Naive thymus-derived CD8-positive, alpha-beta T cell (primary cell): ENCODE data around the gene ZNF8. TPM values are rescaled to one million over a fixed set of nuclear protein-coding genes. Genes with fewer than 3 reads are reported as not detected.

Experiments used
- microRNA-seq: library from miRNA; unstranded; fragments of <30 nt; microRNA quantifications from one replicate; pipeline ENCODE4 v1.2.0, GENCODE V29; 2022; ENCODE audit warnings: borderline microRNAs expressed
- polyA plus RNA-seq, 3 donors: library from polyadenylated mRNA; unstranded; fragments of 300-500 nt; fragmentation: Illumina TruSeq; gene quantifications; one replicate each; pipeline ENCODE4 v1.2.3, GENCODE V29; 2021
- total RNA-seq, 8 experiments: library from RNA in 2 of 8; stranded (reverse) in 2 of 8; gene quantifications; one replicate each; pipeline ENCODE4 v1.2.3 and lab custom pipeline; 2021 to 2026

ZNF8 gene
- total and polyA plus RNA-seq, 5 experiments from 2014 or later: 0.44 to 13.1 (median 1.1) TPM

Small RNA genes within 50 kb of the gene (microRNA-seq; reads per million reads assigned to microRNA genes)
- gene MIR6806: not detected

Other genes with a start within 250 kb of the ZNF8 start
- not detected for gene ZSCAN1, start 244.9 kb upstream of the ZNF8 start, total RNA-seq
- gene ZSCAN1, start 244.9 kb upstream of the ZNF8 start, polyA plus RNA-seq: not detected
- 10 to 100 TPM; 13.3 to 15.4 TPM for gene ZNF135, start 219.7 kb upstream of the ZNF8 start, total RNA-seq
- gene ZNF135, start 219.7 kb upstream of the ZNF8 start, polyA plus RNA-seq: 1 to 10 TPM in 2 of 3 donors, under 1 TPM in 1; 0.79 to 4.3 (median 3.8) TPM
- gene ZSCAN18, start 180.7 kb upstream of the ZNF8 start, total RNA-seq: 100 to 1,000 TPM; 107 to 110 TPM
- gene ZSCAN18, start 180.7 kb upstream of the ZNF8 start, polyA plus RNA-seq: 10 to 100 TPM; 18.7 to 30.0 (median 27.4) TPM
- 10 to 100 TPM; 16.2 to 17.4 TPM for gene ZNF329, start 128.2 kb upstream of the ZNF8 start, total RNA-seq
- 10 to 100 TPM in 1 of 3 donors, 1 to 10 TPM in 2; 5.9 to 11.9 (median 7.6) TPM for gene ZNF329, start 128.2 kb upstream of the ZNF8 start, polyA plus RNA-seq
- gene ZNF274, start 95.9 kb upstream of the ZNF8 start, total RNA-seq: 100 to 1,000 TPM; 110 to 119 TPM
- gene ZNF274, start 95.9 kb upstream of the ZNF8 start, polyA plus RNA-seq: 10 to 100 TPM; 26.5 to 38.7 (median 34.9) TPM
- gene ZNF544, start 50.0 kb upstream of the ZNF8 start, total RNA-seq: 10 to 100 TPM; 57.4 to 60.1 TPM
- 10 to 100 TPM; 19.5 to 35.2 (median 23.9) TPM for gene ZNF544, start 50.0 kb upstream of the ZNF8 start, polyA plus RNA-seq
- gene ERVK3-1, start 26.4 kb downstream of the ZNF8 start, total RNA-seq: 10 to 100 TPM; 84.3 to 86.1 TPM
- gene ERVK3-1, start 26.4 kb downstream of the ZNF8 start, polyA plus RNA-seq: 10 to 100 TPM; 55.1 to 80.9 (median 72.0) TPM
- gene ZSCAN22, start 48.0 kb downstream of the ZNF8 start, total RNA-seq: 1 to 10 TPM; 4.6 TPM
- gene ZSCAN22, start 48.0 kb downstream of the ZNF8 start, polyA plus RNA-seq: 1 to 10 TPM in 2 of 3 donors, under 1 TPM in 1; 0.69 to 3.3 (median 1.4) TPM
- 10 to 100 TPM; 26.3 to 38.3 TPM for gene A1BG, start 74.5 kb downstream of the ZNF8 start, total RNA-seq
- gene A1BG, start 74.5 kb downstream of the ZNF8 start, polyA plus RNA-seq: 100 to 1,000 TPM in 2 of 3 donors, 10 to 100 TPM in 1; 96.6 to 126 (median 121) TPM
- gene ZNF497, start 83.8 kb downstream of the ZNF8 start, total RNA-seq: 1 to 10 TPM; 4.7 to 6.6 TPM
- gene ZNF497, start 83.8 kb downstream of the ZNF8 start, polyA plus RNA-seq: 1 to 10 TPM; 1.8 to 2.2 (median 1.9) TPM
- gene ZNF837, start 102.1 kb downstream of the ZNF8 start, total RNA-seq: 1 to 10 TPM; 5.6 to 5.8 TPM
- 10 to 100 TPM in 1 of 3 donors, 1 to 10 TPM in 2; 4.2 to 14.3 (median 9.9) TPM for gene ZNF837, start 102.1 kb downstream of the ZNF8 start, polyA plus RNA-seq
- 1,000 to 10,000 TPM; 1,656 to 1,664 TPM for gene RPS5, start 108.3 kb downstream of the ZNF8 start, total RNA-seq
- gene RPS5, start 108.3 kb downstream of the ZNF8 start, polyA plus RNA-seq: 1,000 to 10,000 TPM; 1,899 to 2,106 (median 2,080) TPM
- 1 to 10 TPM in 1 of 2 experiments, under 1 TPM in 1; 0.39 to 1.2 TPM for gene RNF225, start 116.7 kb downstream of the ZNF8 start, total RNA-seq
- gene RNF225, start 116.7 kb downstream of the ZNF8 start, polyA plus RNA-seq: not detected
- 10 to 100 TPM; 10.6 to 10.7 TPM for gene ZNF584, start 129.7 kb downstream of the ZNF8 start, total RNA-seq
- gene ZNF584, start 129.7 kb downstream of the ZNF8 start, polyA plus RNA-seq: 1 to 10 TPM; 6.3 to 6.5 (median 6.4) TPM
- 10 to 100 TPM in 1 of 2 experiments, 1 to 10 TPM in 1; 10.0 to 10.6 TPM for gene ZNF132, start 161.2 kb downstream of the ZNF8 start, total RNA-seq
- 1 to 10 TPM; 1.0 to 3.1 (median 2.0) TPM for gene ZNF132, start 161.2 kb downstream of the ZNF8 start, polyA plus RNA-seq
- 10 to 100 TPM; 11.4 to 12.9 TPM for gene ZNF324B, start 172.7 kb downstream of the ZNF8 start, total RNA-seq
- gene ZNF324B, start 172.7 kb downstream of the ZNF8 start, polyA plus RNA-seq: 1 to 10 TPM; 1.4 to 2.6 (median 1.8) TPM
- 10 to 100 TPM; 24.8 to 28.0 TPM for gene ZNF324, start 188.1 kb downstream of the ZNF8 start, total RNA-seq
- gene ZNF324, start 188.1 kb downstream of the ZNF8 start, polyA plus RNA-seq: 10 to 100 TPM in 2 of 3 donors, 1 to 10 TPM in 1; 8.3 to 16.2 (median 12.8) TPM
- 10 to 100 TPM; 18.7 to 20.4 TPM for gene ZNF446, start 197.4 kb downstream of the ZNF8 start, total RNA-seq
- gene ZNF446, start 197.4 kb downstream of the ZNF8 start, polyA plus RNA-seq: 1 to 10 TPM; 1.6 to 2.7 (median 2.4) TPM
- 10 to 100 TPM; 16.6 to 19.9 TPM for gene SLC27A5, start 233.0 kb downstream of the ZNF8 start, total RNA-seq
- gene SLC27A5, start 233.0 kb downstream of the ZNF8 start, polyA plus RNA-seq: 10 to 100 TPM; 24.5 to 39.2 (median 31.1) TPM
- 10 to 100 TPM; 21.3 to 23.0 TPM for gene ZBTB45, start 240.9 kb downstream of the ZNF8 start, total RNA-seq
- gene ZBTB45, start 240.9 kb downstream of the ZNF8 start, polyA plus RNA-seq: 1 to 10 TPM; 2.8 to 5.3 (median 3.5) TPM